Measurements from ENCODE around the gene IMMP2L.

DNA sequence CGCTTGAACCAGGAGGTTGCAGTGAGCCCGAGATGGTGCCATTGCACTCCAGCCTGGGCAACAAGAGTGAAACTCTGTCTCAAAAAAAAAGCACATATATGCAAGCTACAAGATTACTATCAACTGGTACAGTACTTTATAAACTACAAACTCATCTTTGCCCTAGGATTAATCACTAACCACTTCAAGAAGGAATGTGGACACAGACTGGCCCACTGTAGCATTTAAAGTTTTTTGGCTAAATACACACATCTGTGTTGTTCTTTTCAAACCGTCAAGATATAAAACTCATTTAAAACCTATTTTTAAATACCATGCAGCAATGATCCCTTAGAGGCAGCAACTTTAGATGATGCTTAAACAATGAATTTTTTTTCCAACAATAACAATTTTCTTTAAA, 205.4 kb downstream of the IMMP2L start:
- TF ChIP-seq, protein P1, sequence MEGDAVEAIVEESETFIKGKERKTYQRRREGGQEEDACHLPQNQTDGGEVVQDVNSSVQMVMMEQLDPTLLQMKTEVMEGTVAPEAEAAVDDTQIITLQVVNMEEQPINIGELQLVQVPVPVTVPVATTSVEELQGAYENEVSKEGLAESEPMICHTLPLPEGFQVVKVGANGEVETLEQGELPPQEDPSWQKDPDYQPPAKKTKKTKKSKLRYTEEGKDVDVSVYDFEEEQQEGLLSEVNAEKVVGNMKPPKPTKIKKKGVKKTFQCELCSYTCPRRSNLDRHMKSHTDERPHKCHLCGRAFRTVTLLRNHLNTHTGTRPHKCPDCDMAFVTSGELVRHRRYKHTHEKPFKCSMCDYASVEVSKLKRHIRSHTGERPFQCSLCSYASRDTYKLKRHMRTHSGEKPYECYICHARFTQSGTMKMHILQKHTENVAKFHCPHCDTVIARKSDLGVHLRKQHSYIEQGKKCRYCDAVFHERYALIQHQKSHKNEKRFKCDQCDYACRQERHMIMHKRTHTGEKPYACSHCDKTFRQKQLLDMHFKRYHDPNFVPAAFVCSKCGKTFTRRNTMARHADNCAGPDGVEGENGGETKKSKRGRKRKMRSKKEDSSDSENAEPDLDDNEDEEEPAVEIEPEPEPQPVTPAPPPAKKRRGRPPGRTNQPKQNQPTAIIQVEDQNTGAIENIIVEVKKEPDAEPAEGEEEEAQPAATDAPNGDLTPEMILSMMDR (IDR thresholded peaks at IDR 0.05): no peak
- no peak for TF ChIP-seq POLR2A (IDR thresholded peaks at IDR 0.05; ENCODE audit: low read depth)

Data from esophagus muscularis mucosa (tissue), 3 donors.